Epithelial cell of proximal tubule (primary cell): Measurements from ENCODE around the gene TMEM141. TPM values are rescaled to one million over a fixed set of nuclear protein-coding genes. Genes with fewer than 3 reads are reported as not detected.

Experiments used
- DNase-seq: peaks from one replicate; pipeline ENCODE4 v3.0.0-alpha.2; 2011; ENCODE audit warnings: low read depth
- H3K4me3 ChIP-seq: 2 replicates; pipeline ENCODE4 v1.5.1; 2011; ENCODE audit warnings: low read depth, mild to moderate bottlenecking, low read length
- total RNA-seq: library from RNA; depleted of rRNA; stranded (reverse); fragments of >200 nt; gene quantifications from 2 replicates; pipeline ENCODE4 v1.2.3, GENCODE V29; 2015
- TF ChIP-seq, protein P1 (sequence below): conservative IDR thresholded peaks from 2 replicates; pipeline ENCODE4 v1.5.1; 2012; ENCODE audit warnings: low read depth, mild to moderate bottlenecking, low read length

TMEM141 gene
- total RNA-seq, 1 donor from 2014 or later, result 108 TPM

DNA sequence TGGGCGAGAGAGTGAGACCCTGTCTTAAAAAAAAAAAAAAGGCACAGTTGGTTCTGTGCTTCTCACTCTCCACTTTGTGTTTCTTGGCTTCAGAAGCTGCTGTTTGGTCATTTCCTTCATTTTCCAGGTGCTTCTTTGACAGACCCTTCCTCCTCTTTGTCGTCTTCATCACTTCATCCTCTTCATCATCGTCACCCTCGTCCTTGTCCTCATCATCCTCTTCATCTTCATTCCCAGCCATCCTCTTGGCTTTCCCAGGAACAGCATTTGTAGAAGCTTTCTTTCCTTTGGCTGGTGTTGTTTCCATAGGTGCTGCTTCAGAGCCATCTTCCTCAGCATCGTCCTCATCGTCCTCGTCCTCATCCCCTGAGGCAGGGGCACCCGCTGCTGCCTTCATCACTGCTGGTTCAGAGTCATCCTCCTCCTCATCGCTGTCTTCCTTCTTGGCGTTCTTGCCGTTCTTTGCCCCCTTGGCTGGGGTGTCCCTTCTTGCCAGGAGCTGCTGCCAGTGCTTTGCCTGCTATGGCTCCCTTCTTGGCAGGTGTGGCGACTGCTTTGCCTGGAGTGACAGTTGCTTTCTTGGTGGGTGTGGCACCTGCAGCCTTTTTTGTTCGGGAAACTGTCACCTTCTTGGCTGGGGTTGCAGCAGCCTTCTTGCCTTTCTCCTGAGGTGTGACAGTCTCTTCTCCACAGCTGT lies 23.7 kb downstream of the TMEM141 start:
- DNase-seq, result no peak
- no peak overlapping the region for H3K4me3 ChIP-seq
- TF ChIP-seq, protein P1, sequence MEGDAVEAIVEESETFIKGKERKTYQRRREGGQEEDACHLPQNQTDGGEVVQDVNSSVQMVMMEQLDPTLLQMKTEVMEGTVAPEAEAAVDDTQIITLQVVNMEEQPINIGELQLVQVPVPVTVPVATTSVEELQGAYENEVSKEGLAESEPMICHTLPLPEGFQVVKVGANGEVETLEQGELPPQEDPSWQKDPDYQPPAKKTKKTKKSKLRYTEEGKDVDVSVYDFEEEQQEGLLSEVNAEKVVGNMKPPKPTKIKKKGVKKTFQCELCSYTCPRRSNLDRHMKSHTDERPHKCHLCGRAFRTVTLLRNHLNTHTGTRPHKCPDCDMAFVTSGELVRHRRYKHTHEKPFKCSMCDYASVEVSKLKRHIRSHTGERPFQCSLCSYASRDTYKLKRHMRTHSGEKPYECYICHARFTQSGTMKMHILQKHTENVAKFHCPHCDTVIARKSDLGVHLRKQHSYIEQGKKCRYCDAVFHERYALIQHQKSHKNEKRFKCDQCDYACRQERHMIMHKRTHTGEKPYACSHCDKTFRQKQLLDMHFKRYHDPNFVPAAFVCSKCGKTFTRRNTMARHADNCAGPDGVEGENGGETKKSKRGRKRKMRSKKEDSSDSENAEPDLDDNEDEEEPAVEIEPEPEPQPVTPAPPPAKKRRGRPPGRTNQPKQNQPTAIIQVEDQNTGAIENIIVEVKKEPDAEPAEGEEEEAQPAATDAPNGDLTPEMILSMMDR, result no peak

DNA sequence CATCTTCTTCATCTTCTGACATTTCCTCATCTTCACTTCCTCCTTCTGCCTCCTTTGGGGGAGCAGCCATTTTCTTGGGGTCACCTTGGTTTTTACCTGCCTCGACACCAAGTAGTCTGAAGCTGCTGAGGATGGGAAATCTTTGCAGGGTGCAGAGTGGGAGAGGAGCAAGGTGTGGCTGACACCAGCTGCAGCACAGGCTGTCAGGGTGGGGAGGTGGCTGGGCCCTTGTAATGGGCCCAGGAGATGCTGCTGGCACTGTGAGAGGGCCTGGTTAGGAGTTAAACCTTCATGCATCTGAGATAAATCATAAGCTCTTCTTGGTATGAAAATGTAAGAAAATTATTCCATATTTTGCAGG lies 24.3 kb downstream of the TMEM141 start:
- TF ChIP-seq, protein P1, result no peak
- no peak overlapping the region for H3K4me3 ChIP-seq
- no peak for DNase-seq

DNA sequence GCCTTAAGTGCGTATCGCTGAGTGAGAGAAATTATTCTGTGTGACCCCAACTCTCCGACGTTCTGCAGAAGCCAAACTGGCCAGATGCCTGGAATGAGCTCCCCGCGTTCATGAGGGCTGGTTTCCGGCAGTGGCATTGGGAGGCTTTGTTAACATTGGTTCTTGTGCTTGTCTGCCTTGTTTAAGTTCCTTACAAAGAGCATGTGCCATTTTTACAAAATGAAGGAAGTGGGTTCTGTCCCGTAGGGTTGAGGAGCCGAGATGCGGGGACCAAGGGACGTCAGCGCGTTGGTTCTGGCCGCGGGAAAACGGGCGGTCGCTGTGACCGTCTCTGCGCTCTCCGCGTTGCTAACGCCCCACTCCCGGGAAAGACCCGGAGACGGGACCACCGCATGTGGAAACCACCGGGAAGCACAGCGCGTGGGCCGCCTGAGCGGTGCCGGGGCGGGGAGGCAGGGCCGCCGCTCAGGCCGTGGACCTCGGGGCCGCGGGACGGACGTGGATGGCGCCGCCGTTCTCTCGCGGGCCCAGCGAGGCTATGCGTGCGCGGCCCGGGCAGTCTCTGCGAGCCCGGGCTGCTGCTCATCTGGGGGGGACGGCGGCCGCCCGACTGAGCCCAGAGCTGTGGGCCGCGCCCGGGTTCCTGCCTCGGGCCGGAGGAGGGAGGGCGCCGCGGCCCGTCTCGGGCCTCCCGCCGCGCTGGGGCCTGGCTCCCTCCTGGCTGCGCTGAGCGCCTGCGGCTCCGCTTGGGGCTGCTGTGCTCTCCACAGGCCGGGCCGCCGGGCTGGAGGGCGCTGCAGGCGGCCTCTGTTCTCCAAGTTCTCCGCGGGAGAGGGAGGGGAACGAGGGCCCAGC lies 30.1 kb downstream of the TMEM141 start:
- H3K4me3 ChIP-seq, result no peak overlapping the region
- TF ChIP-seq, protein P1, result no peak
- DNase-seq, result no peak

DNA sequence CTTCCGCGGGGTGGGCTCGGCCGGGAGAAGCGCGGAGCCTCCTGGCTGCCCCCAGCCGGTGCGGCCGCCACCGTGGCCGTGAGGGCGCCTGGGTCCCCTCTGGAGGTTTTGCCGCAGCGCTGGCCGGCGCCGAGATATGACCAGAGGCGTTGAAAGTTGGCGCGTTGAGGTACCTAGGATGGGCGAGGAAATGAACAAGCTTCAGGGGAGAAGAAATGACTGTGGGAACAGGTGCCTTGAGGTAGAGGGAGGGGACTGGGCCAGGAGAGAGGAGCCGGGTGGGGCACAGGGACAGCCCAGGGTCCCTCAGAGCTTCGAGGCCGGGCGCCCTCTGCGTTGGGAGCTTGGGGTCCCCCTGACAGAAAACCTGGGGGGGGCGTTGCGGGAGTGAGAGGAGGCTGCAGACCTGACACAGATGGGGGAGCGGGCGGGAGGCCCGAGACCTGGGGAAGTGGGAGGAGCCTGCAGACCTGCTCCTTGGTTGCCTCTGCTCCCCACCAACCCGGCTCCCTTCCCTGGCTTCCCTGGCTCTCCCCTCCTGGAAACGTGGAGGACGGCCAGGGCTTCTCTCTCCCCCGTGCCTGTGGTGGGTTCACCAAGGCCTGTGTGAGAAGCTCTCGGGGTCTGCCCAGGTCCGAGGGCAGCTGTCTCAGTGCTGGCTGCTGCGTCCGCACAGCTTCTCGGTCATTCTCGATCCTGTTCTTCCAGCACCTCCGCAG lies 30.8 kb downstream of the TMEM141 start:
- H3K4me3 ChIP-seq, result no peak overlapping the region
- TF ChIP-seq, protein P1, result no peak
- DNase-seq, result no peak

DNA sequence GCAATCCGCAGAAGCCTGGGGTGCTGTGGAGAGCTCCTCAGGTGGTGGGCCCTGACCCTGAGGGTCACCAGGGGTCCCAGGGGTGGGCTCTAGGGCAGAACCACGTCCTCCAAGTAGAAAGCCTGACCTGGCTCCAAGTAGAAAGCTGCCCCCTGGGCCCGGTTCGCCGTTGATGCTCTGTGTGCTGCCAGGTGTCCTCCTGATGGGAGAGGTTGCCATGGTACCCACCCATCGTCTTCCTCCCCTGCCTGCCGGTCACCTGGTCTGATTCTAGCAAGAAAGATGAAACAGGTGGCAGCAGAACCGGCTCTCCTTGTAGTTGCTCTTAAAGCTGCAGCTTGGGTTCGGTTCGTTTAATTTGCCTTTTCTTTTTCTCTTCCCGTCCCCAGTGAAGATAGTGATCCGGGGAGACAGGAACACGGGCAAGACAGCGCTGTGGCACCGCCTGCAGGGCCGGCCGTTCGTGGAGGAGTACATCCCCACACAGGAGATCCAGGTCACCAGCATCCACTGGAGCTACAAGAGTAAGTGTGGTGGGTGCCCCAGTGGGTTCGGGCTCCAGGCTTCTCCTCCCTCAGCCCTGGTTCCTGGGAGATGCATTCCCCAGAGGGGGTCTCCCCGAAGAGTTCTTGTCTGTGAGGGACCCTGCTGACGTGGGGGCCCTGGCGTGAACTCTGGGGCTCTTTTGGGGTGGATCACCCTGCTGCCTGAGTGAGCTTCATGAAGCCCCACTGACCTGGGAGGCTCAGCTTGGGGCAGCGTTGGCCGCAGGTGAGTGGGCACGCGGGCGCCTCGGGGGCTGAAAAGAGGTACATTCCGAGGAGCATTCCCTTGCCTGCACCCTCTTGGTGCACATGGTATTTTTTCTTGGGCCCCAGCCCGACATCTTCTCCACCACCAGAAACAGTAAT lies 32.2 kb downstream of the TMEM141 start:
- DNase-seq, result no peak
- no peak overlapping the region for H3K4me3 ChIP-seq
- TF ChIP-seq, protein P1, result no peak

DNA sequence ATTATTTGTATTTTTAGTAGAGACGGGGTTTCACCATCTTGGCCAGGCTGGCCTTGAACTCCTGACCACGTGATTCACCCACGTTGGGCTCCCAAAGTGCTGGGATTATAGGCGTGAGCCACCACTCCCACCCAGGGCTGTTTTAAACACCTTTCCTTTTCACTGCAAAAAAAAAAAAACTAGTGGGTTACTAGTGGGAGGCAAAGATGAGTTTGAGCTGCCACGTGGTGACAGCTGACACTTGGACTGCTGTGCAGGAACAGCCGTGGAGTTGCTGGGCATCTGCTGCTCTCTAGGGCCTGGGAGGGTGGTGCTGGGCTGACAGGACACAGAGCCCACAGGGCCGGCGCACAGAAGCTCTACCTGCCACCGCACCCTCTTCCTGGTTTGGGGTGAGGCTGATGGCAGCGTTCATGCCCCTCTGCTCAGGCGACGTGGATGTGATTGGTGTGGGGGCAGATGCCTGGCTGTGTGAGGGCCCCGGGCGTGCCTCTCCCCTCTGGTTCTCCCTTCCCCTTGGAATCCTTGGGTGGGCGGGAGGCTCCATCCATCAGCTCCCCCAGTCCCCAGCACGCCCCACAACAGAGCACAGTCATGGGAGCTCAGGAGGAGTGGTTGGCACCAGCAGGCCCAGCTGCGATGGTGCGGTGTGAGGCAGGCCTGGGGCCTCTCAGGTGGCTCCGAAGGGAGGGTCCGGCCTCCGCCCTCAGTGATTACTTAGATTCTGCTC lies 33.5 kb downstream of the TMEM141 start:
- TF ChIP-seq, protein P1, result no peak
- H3K4me3 ChIP-seq, result no peak overlapping the region

More for the DNA sequence above, 33.5 kb downstream of the TMEM141 start:
- no peak for DNase-seq
